Measurements from ENCODE around the gene ACD. TPM values are rescaled to one million over a fixed set of nuclear protein-coding genes. Genes with fewer than 3 reads are reported as not detected.

The ACD gene
- total and polyA plus RNA-seq, 4 donors = 13.2 to 19.7 (median 15.9) TPM

- H3K4me3 ChIP-seq = no peak overlapping the region
- H3K36me3 ChIP-seq (ENCODE audit: control insufficient read depth in 4 of 4, insufficient read depth in 4 of 4, low read length in 4 of 4) = peaks cover 0 to 15% (median 4%) of the 10 kb centered on the region in 4 donors
- 94 to 95% methylated on average over 18 of the region's 18 CpGs for WGBS, 2 donors
- ATAC-seq (ENCODE audit: insufficient read depth, low FRiP score) (no peak), DNase-seq (no peak)
- no peak for TF ChIP-seq CTCF (IDR thresholded peaks at IDR 0.05; ENCODE audit: control extremely low read depth, extremely low read depth)
- no peak overlapping the region for H3K9ac ChIP-seq (ENCODE audit: insufficient read depth in 1 of 2, low read length in 2 of 2)
- peaks cover 0 to 9% (median 8%) of the 10 kb centered on the region in 3 donors for H3K27me3 ChIP-seq (ENCODE audit: control insufficient read depth in 3 of 3, insufficient read depth in 3 of 3, low read length in 2 of 3)
- no peak overlapping the region for H3K27ac ChIP-seq (ENCODE audit: low read depth in 1 of 2, low read length in 1 of 2)
- no peaks in the 10 kb centered on the region for H3K9me3 ChIP-seq (ENCODE audit: control insufficient read depth in 4 of 4, insufficient read depth in 3 of 4, low read length in 3 of 4)
- H3K4me1 ChIP-seq (ENCODE audit: control insufficient read depth in 5 of 5, insufficient read depth in 5 of 5, low read length in 5 of 5) = peaks cover 2 to 20% (median 12%) of the 10 kb centered on the region in 5 donors
Measured at GRCh38 chr16:67657751-67658518, 2.1 kb downstream of the ACD start.

- Histone ChIP-seq H3K9me3 (ENCODE audit: control insufficient read depth in 4 of 4, insufficient read depth in 3 of 4, low read length in 3 of 4) (no peaks in the 10 kb centered on the region), H3K27ac (ENCODE audit: low read depth in 1 of 2, low read length in 1 of 2) (no peak overlapping the region), H3K9ac (ENCODE audit: insufficient read depth in 1 of 2, low read length in 2 of 2) (no peak overlapping the region), H3K27me3 (ENCODE audit: control insufficient read depth in 3 of 3, insufficient read depth in 3 of 3, low read length in 2 of 3) (peaks cover 0 to 13% (median 11%) of the 10 kb centered on the region in 3 donors), H3K36me3 (ENCODE audit: control insufficient read depth in 4 of 4, insufficient read depth in 4 of 4, low read length in 4 of 4) (peaks cover 0 to 12% (median 4%) of the 10 kb centered on the region in 4 donors), H3K4me3 (no peak overlapping the region), H3K4me1 (ENCODE audit: control insufficient read depth in 5 of 5, insufficient read depth in 5 of 5, low read length in 5 of 5) (peaks cover 2 to 20% (median 12%) of the 10 kb centered on the region in 5 donors)
- TF ChIP-seq CTCF (IDR thresholded peaks at IDR 0.05; ENCODE audit: control extremely low read depth, extremely low read depth) = no peak
- DNase-seq (no peak), ATAC-seq (ENCODE audit: insufficient read depth, low FRiP score) (no peak)
- 92 to 97% methylated on average over 14 to 16 of the region's 16 CpGs for WGBS, 2 donors
Measured at GRCh38 chr16:67657017-67657608, 2.9 kb downstream of the ACD start.

GRCh38 chr16:67656344-67657016 lies 3.6 kb downstream of the ACD start:
- 86 to 91% methylated on average over 9 of the region's 9 CpGs for WGBS, 2 donors
- peaks cover 0 to 19% (median 17%) of the 10 kb centered on the region in 3 donors for H3K27me3 ChIP-seq (ENCODE audit: control insufficient read depth in 3 of 3, insufficient read depth in 3 of 3, low read length in 2 of 3)
- H3K4me3 ChIP-seq = no peak overlapping the region
- no peaks in the 10 kb centered on the region for H3K9me3 ChIP-seq (ENCODE audit: control insufficient read depth in 4 of 4, insufficient read depth in 3 of 4, low read length in 3 of 4)
- no peak for DNase-seq
- H3K9ac ChIP-seq (ENCODE audit: insufficient read depth in 1 of 2, low read length in 2 of 2) = no peak overlapping the region
- H3K27ac ChIP-seq (ENCODE audit: low read depth in 1 of 2, low read length in 1 of 2) = no peak overlapping the region
- no peak for ATAC-seq (ENCODE audit: insufficient read depth, low FRiP score)
- TF ChIP-seq CTCF (IDR thresholded peaks at IDR 0.05; ENCODE audit: control extremely low read depth, extremely low read depth) = no peak
- peaks cover 0 to 12% (median 4%) of the 10 kb centered on the region in 4 donors for H3K36me3 ChIP-seq (ENCODE audit: control insufficient read depth in 4 of 4, insufficient read depth in 4 of 4, low read length in 4 of 4)
- peaks cover 2 to 20% (median 11%) of the 10 kb centered on the region in 5 donors for H3K4me1 ChIP-seq (ENCODE audit: control insufficient read depth in 5 of 5, insufficient read depth in 5 of 5, low read length in 5 of 5)
